GM23248 (cell line): ENCODE measurements around the gene DOCK3.

ENCODE experiments used
- EZH2 ChIP-seq: fragments of 200-600 bp; sonication (generic); IDR thresholded peaks from 2 replicates; pipeline ENCODE4 v1.6.1; 2018; ENCODE audit warnings: antibody characterized with exemption, mild to moderate bottlenecking; ENCODE audit not compliant: insufficient read depth, poor library complexity, severe bottlenecking
- EZH2phosphoT487 ChIP-seq: fragments of 200-600 bp; sonication (generic); IDR thresholded peaks from 2 replicates; pipeline ENCODE4 v1.6.1; 2018; ENCODE audit warnings: antibody characterized with exemption, moderate library complexity, mild to moderate bottlenecking, low read depth; ENCODE audit not compliant: insufficient read depth

DNA sequence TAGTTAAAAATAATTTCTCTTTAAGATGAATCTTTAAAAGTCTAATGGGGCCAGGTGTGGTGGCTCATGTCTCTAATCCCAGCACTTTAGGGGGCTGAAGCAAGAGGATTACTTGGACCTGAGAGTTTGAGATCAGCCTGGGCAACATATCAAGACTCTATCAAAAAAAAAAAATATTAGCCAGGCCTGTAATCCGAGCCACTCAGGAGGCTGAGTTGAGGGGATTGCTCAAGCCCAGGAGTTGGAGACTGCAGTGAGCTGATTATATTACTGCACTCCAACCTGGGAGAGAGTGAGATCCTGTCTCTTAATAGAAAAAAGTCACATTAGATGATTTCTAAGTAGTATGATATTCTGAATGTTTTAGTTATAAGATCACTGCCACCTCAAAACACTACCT is 388.3 kb downstream of the DOCK3 start:
- TF ChIP-seq EZH2phosphoT487 (no peak), EZH2 (no peak)
